ENCODE results near the gene NUDT22.

Gene NUDT22

DNA sequence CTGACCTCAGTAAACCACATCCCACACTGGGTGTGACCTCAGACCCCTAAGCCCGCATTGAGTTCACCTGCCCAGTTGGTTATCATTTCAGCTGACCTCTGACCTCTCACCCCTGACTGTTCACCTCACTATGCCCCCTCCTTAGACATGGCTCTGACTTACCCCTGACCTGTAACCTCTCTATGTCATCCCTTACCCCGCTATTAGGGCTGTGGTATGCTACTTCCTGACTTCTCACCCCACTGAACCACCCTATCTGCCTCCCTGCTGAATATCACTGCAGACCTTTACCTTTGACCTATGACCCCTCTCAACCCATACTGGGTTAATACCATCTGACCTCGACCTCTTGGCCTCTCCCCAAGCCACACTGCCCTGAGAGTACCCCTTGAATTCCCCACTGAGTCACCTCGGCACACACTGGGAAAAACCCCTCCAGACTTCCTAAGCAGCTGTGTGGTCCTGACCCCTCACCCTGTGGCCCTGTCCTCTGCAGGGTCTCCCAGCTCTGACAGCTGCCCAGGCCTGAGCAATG is 33.5 kb downstream of the NUDT22 start:
- no peak for DNase-seq

DNA sequence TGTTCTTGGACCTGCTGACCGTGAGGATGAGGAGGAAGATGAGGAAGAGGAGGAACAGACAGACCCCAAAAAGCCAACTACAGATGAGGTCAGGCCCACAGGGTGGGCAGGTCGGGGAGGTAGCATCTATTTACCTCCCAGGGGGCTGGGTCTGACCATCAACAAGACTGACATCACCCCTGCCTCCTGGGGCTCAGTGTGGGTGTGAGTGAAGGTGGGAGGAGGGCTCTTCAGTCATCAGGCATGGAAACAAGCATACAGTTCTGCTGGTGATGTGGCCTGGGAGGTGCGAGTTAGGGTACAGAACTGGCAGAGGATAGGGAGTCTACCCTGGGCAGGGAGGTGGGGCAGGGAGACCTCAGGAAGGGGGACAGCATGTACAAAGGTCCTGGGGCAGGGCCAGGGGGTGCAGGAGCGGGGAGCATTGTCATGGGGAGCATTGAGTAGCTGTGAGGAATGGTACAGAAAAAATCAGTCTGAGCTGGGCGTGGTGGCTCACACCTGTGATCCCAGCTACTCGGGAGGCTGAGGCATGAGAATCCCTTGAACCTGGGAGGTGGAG is 34.2 kb downstream of the NUDT22 start:
- DNase-seq = no peak

DNA sequence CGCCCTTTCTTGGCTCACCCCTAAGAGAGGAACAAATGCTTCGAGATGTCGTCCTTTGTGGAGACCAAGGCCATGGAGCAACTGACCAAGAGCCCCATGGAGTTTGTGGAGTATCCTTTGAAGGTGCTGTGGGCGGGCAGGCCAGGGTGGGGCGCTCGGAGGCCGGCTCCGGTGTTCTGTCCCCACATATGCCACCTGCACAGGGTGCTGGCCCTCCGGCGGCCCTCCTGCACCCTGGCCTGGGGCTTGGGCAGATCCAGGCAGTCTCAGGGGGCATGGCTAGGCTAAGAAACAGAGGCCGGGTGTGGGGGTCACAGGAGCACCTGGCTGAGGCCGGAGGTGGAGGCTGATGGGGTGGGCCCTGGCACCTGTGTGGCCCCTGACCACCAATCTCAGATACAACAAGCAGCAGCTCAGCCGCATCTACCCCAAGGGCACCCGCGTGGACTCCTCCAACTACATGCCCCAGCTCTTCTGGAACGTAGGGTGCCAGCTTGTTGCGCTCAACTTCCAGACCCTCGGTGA is 35.5 kb downstream of the NUDT22 start:
- no peak for DNase-seq

DNA sequence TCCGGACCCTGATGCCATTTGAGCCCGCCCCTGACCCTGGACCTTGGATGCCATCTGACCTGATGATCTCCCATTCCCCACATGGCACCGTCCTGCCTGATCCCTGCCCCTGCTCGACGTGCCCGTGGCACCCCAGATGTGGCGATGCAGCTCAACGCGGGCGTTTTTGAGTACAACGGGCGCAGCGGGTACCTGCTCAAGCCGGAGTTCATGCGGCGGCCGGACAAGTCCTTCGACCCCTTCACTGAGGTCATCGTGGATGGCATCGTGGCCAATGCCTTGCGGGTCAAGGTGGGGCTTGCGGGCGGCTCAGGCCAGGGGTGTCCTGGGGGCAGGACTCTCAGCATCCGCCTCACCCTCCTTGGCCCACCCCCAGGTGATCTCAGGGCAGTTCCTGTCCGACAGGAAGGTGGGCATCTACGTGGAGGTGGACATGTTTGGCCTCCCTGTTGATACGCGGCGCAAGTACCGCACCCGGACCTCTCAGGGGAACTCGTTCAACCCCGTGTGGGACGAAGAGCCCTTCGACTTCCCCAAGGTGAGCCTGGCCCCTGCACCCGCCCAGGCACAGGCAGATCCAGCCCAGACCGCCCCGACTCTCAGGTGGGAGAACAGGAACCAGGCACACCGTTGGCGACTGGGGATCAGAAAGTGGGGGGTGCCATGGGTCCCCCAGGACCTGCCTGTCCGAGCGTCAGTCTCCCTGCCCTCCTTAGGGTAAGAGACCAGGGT is 36.4 kb downstream of the NUDT22 start:
- no peak for DNase-seq

DNA sequence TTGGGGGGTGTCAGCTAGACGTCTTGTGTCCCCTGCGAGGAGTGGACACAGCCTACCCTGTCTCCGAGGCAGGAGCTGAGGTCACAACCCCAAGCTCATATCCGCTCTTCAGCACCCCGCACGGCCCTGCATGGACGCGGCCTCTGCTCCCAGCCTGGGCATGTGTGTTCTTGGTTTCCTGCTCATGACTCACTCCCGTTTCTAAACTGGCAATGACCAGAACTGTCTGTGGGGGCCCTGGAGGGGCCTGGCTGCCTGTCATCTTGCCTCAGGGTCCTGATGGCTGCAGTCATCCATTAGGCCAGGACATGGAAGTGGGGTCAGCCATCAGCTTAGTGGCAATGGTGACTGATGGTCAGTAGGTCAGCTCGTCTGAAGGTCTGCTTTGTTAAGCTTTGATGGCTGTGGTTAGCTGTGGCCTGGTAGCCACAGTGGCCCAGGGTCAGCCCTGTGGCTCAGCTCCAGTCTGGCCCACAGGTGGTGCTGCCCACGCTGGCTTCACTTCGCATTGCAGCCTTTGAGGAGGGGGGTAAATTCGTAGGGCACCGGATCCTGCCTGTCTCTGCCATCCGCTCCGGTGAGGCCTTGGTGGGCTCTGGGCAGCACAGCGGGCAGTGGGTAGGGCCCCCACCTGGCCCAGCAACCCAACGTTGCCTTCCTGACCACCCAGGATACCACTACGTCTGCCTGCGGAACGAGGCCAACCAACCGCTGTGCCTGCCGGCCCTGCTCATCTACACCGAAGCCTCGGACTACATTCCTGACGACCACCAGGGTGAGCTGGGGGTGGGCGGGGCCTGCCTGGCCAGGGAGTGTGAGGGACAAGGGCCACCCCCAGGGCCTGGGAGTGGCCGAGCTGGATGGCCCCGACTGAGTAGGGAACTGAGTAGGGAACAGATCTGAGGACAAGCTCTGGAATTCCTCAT is 37.2 kb downstream of the NUDT22 start:
- no peak for DNase-seq

DNA sequence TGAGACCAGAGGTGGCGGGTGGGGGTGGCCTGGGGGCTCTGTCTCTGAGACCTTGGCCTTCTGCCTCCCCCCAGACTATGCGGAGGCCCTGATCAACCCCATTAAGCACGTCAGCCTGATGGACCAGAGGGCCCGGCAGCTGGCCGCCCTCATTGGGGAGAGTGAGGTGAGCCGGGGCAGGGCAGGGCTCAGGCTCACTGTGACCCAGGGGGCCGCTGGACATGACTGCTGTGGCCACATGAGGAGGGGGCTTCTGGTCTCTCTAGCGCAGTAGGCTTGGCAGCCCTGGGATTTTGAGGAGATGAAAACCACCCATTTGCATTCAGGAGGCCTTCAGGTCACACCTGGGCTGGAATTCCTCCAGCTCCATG is 37.9 kb downstream of the NUDT22 start:
- no peak for DNase-seq

DNA sequence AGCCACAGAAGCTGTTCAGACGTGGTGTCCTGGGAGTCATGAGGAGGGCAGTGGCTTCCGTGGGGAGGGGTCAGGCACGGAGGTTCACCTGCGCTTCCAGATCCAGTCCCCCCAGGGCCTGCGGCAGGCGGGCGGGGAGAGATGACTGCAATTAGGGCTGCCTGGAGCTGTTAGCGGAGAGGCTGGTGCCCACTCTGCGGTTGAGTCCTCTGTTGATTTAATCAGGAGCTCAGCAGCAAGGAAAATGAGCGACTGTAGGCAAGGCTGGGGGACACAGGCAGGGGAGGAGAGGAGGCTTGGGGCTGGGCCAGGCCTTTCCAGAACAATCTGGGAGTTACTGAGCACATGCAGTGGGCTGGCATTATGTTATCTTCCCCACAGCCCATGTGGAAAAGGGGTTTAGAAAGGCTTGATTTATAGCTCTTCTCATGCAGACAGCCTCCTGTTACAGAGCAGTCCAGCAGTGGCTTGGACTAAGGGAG is 38.3 kb downstream of the NUDT22 start:
- DNase-seq = no peak

DNA sequence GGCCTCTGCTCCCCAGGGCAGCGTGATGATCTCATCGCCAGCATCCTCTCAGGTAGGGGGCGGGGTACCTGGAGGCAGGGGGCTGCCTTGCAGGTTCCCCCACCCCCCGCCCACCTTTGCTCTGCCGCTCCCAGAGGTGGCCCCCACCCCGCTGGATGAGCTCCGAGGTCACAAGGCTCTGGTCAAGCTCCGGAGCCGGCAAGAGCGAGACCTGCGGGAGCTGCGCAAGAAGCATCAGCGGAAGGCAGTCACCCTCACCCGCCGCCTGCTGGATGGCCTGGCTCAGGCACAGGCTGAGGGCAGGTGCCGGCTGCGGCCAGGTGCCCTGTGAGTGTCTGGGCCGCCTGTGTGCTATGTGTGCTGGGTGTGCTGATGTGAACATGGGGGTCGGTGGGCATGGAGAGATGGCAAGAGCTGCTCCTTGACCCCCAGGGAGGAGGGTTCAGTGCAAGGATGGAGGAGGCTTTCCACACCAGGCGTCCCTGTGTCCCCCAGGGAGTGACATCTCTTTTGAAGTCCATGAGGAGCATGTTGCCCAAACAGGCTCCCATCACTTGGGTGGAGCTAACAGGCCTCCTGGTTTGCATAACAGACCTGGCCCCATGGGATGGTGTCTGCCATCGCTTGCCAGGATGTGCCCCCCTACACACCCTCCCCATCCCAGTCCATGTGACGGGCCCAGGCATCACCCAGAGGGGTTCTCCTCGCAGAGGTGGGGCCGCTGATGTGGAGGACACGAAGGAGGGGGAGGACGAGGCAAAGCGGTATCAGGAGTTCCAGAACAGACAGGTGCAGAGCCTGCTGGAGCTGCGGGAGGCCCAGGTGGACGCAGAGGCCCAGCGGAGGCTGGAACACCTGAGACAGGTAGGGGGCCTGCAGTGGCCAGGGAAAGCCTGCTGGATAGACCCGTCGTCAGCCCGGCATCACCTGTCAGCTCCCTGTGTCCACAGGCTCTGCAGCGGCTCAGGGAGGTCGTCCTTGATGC is 39.4 kb downstream of the NUDT22 start:
- DNase-seq = no peak

DNA sequence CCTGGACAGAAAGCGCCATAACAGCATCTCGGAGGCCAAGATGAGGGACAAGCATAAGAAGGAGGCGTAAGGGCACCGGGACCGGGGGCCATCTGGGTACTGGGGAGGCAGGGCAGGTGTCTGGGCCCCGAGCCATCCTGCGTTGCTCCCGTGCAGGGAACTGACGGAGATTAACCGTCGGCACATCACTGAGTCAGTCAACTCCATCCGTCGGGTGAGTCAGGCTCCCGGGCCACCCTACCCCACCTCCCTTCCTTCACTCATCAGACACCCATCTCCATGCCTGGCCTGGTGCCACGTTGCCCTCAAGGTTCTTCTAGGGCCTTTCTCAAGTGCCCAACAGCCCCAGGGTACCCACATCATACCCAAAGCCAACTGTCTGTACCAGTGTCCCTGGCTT is 40.3 kb downstream of the NUDT22 start:
- DNase-seq = no peak

DNA sequence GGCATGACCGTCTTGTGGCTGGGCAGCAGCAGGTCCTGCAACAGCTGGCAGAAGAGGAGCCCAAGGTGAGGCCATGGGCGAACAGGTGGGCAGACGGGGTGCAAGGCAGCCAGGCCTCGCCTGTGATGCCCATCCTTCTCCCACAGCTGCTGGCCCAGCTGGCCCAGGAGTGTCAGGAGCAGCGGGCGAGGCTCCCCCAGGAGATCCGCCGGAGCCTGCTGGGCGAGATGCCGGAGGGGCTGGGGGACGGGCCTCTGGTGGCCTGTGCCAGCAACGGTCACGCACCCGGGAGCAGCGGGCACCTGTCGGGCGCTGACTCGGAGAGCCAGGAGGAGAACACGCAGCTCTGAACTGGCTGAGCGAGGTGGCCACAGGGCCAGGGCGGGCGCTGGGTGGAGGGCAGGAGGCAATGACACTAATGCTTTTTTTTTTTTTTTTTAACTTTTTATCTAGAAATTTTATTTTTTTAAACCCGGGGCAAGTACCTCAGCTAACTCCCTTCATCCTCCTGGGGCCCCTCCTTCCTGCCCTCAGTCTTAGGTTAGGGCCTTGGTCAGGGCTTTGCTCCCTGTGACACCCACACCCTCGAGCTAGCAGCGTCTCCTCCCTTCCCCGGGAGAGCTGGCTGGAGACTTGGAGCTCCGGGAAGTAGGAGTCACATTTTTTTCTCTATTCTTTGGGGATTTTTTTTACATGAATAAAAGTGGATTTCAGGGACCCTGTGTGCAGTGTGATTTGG is 41.3 kb downstream of the NUDT22 start:
- DNase-seq = no peak

DNA sequence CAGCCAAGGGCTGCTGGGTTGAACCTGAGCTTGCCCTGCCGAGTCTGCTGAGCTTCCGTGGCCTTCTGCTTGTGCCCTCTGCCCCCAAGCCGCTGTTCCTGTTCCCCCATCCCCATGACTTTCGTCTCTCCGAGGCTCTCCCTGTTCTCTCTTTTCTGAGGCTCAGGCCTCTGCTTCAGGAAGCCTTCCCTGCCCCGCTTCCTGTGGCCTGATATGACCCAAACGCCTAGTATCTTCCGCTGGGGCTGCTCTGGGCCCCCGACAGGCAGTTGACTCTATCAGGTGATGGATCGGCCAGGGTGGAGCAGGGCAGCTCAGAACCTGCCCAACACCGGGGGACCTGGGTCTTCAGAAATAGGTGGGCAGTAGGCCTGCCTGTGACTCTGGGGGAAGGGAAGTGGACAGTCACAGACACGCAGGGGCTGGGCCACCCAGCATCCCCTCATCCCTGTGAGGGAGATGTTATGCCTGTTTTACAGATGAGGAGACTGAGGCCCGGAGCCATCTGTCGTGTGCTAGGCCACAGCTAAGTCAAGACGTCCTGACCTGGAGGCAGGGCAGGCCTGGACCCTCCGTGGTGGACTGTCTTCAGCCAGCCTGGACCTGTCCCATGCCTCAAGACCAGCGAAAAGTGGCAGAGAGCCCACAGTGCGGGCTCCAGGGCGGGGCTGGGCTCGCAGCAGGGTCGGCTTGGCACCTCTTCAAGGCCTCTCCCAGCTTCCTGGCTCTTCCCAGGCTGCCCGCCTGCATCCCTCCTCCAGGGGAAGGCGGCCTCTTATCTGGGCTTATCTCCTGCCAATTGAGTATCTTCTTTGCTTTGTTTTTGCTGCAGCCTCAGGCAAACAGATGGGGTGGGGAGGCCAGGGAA is 42.2 kb downstream of the NUDT22 start:
- DNase-seq = no peak

DNA sequence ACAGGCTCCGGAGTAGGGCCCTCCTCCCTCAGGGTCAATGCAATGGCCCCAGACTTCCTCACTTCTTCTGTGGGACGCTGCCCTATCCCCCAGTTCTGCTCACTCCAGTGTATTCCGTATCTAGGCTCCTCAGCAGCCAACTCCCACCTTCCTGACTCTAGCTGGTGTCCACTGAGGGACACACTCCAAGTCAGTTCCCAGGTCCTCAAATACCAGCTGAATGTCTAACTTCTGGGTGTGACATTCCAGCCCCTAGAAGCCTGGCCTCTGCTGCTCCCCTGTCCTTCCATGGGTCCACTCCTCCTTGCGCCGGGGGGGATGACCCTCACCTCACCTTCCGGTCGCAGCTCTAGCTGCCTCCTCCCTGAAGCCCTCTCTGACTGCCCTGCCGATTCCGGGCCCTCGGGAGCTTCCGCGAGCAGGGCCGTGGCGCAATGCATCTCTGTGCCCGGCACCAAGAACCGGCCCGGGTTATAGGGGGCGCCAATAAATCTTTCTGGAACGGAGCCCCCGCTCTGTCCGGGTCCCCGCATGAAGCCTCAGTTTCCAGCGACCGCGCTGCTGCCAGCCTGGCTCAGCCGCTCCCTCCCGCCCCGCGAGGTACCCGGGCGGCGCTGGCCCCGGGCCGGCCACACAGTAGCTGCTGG is 42.9 kb downstream of the NUDT22 start:
- no peak for DNase-seq

DNA sequence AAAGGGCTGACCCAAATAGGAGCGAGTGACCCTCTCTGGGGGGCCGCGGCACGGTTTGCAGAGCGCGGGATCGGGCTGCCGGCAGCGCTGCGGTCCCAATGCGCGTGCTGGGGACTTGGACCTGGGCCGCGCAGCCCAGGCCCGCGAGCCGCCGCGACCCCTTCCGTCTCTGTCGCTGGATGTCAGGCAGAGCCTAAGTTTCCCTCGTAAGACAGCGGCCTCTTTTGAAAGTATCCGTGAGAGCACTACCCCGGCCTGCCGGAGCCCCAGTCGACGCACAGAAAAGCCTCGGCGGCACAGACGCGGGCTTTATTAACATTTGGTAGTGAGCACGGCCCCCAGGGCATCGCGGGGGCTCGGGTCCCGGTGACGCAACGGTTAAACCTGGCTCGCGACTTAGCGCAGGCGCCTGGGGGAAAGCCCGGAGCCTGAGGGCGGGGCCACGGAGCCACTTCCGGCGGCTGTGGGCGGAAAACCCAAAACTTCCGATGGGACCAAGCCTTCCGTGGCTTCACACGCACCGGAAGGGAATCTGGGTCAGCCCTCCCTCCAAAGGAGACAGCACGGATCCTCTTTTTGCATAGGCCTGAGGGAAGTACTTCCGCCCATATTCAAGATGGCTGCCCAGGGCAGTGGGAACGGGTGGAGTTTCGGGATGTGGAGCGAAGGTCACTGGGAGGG is 43.6 kb downstream of the NUDT22 start:
- DNase-seq = peak; percentile 98

DNA sequence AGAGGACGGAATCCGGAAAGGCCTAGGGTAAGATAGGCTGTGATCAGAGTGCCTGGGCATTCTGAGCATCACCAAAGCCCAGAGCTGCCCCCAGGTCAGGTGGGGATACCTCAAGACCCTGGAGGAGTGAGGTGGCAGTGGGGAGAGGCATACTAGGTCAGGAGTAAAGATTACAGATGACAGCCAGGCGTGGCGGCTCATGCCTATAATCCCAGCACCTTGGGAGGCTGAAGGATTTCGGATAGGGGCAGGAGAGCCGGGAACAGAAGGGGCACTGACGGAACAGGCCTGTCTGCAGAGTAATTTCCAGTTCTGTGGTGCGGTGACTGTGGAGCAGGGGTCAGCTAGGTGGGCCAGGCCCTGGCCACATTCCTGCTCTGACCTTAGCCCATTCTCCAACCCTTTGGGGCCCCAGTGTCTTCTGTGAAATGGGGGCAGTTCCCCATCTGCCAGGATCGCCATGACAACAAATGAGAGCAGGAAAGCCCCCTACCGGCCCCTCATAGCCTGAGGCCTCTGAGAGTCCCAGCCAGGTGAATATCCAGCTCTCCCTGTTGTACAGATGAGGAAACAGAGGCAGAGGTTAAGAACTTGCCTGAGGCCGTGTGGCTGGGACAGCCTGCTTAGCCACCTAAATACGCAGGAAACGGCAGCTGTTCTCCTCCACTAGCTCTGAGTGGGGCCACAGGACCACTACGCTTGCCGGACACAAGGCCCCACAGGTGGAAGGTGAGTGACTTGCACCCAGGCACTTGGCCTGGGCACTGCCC is 49.1 kb downstream of the NUDT22 start:
- DNase-seq = no peak

DNA sequence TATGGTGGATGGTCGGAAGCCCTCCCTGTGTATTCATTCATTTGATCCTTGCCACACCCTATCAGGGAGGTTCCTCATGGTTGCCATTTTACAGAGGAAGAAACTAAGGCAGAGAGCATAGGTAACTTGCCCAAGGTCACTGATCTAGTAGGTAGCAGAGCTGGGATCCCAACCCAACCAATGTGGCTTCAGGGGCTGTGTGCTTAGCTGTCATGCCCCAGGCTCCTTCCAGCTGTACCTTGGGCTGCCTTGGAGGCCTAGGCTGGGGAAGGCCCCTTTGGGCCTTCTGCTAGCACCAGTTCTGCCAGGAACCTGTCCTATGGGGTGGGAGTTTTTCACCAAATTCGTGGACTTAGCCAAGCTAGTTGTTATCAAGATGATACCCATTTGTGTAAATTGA is 49.8 kb downstream of the NUDT22 start:
- no peak for DNase-seq

DNA sequence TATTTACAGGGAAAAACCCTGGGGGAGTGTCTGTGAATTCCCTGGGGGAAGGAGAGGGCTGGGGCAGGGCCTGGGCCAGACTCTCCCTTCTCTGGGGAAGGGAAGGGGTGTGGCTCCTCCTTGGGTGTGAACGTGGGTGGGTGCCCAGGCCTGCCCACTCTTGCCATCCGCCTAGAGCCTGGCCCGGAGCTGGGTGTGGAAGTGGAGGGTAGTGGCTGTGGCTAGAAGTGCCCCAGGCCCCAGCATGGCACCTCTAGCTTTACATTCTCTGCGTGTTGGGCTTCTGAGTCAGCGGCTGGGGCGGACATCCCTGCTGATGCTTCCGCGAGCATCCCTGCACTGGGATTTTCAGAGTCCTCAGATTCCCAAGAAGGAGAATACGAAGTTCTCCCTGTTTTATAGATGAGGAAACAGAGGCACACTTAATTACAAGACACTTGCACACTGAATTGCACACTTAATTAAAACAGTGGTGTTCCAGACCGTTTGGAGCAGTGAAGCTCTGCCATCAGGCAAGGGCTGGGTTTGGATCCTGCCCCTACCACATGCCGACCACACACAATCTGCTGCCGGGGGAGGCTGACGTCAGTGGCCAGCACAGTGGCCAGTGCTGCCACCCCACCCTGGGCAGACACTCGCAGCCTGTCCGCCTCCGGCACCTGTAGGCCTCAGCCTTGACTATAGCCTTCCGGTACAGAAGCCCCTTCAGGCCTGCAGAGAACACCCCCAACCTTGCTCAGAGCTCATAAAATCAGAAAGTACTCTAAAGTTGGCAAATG is 50.8 kb downstream of the NUDT22 start:
- no peak for DNase-seq

DNA sequence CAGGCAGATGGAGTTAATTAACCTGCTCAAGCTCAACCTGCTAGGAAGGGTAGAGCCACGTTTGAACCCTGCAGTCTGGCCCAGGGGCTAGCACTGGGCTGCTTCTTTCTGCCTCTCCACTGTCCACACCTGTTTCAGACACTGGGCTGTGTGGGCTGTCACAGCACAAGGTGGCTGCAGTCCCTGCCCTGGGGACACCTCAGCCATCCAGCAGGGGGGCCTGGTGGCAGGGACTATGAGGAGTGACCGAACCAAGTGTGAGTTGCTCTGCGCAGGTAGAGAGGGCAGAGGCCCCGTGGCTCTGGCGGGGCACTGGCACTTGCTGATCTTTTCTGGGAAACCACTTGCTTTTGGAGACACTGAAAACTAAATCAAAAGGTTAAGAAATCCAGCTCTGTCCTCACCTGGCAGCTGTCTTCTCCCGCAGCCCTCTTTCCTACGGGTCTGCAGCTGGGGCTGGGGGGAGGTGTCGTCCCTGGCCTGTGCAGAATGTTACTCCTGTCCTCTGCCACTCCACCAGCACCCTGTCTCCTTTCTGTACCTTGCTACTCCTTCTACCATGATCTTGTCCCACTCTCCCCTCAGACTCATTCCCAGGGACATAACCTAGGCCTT is 52.6 kb downstream of the NUDT22 start:
- DNase-seq = no peak

Data from NCI-H1694 treated with DMSO at 0.1 percent for 48 hours (cell line).